Raji (cell line): ENCODE measurements around the gene FUT1.

Source experiments
- POLR2A ChIP-seq: IDR thresholded peaks from 2 replicates; pipeline ENCODE4 v1.6.1; 2011; ENCODE audit warnings: low read depth, low read length, control low read depth; ENCODE audit not compliant: insufficient read depth

The FUT1 gene

GRCh38 chr19:48728911-48729664, 23.4 kb downstream of the FUT1 start:
- TF ChIP-seq POLR2A, result no peak

GRCh38 chr19:48726556-48726955, 25.9 kb downstream of the FUT1 start:
- peak; percentile 53; the same call in 1 of the 2 replicates for TF ChIP-seq POLR2A

GRCh38 chr19:48724796-48725753, 27.4 kb downstream of the FUT1 start:
- TF ChIP-seq POLR2A, result no peak

GRCh38 chr19:48722196-48722708, 30.2 kb downstream of the FUT1 start:
- TF ChIP-seq POLR2A, result no peak

GRCh38 chr19:48720613-48721296, 31.7 kb downstream of the FUT1 start:
- peak; percentile 78 for TF ChIP-seq POLR2A

GRCh38 chr19:48720251-48720612, 32.2 kb downstream of the FUT1 start:
- TF ChIP-seq POLR2A, result no peak

GRCh38 chr19:48719263-48720171, 32.9 kb downstream of the FUT1 start, which contains the start of gene MAMSTR:
TSS of gene MAMSTR (minus strand) at chr19:48719725. CDS start at chr19:48719031, 694 bp downstream.
- no peak for TF ChIP-seq POLR2A

- no peak for TF ChIP-seq POLR2A
These were observed 33.7 kb downstream of the FUT1 start for GRCh38 chr19:48718711-48719231.

- TF ChIP-seq POLR2A, result no peak
These were observed 35.7 kb downstream of the FUT1 start for GRCh38 chr19:48716562-48717291.

GRCh38 chr19:48715681-48716171, 36.7 kb downstream of the FUT1 start:
- no peak for TF ChIP-seq POLR2A

- no peak for TF ChIP-seq POLR2A
These were observed 37.4 kb downstream of the FUT1 start for GRCh38 chr19:48714759-48715675.

- peak; percentile 91 for TF ChIP-seq POLR2A
These were observed 38.3 kb downstream of the FUT1 start for GRCh38 chr19:48713864-48714755.
